ENCODE results near the gene SPDYA. TPM values are rescaled to one million over a fixed set of nuclear protein-coding genes. Genes with fewer than 3 reads are reported as not detected.

SPDYA gene
- total RNA-seq, 3 donors from 2014 or later (not counting 1 experiment from before 2014, with no cell fraction given): 5.6 to 8.1 (median 8.0) TPM

GRCh38 chr2:28772351-28772750 is 38.3 kb upstream of the SPDYA start:
- Mint-ChIP-seq H3K4me3 (no peak overlapping the region), H3K4me1 (peaks cover 62 to 69% of the 10 kb centered on the region in 2 donors), H3K9me3 (no peaks in the 10 kb centered on the region), H3K27me3 (ENCODE audit: low read depth in 2 of 2) (no peaks in the 10 kb centered on the region), H3K27ac (no peak overlapping the region), H3K36me3 (no peaks in the 10 kb centered on the region)
- peaks cover 8% of the 10 kb centered on the region for H3K36me3 ChIP-seq (ENCODE audit: control insufficient read depth, insufficient read depth, low read length)
- no peak for TF ChIP-seq CTCF (IDR thresholded peaks at IDR 0.05)
- intact Hi-C loops (cut with micrococcal nuclease): no loop called here
- peaks cover 13% of the 10 kb centered on the region for H3K4me1 ChIP-seq (ENCODE audit: control insufficient read depth, insufficient read depth, low read length)
- no peak overlapping the region for H3K4me3 ChIP-seq (ENCODE audit: low read length)
- no CpG with 5 or more reads among the region's 2 CpGs for WGBS (ENCODE audit: insufficient coverage)
- no peaks in the 10 kb centered on the region for H3K9me3 ChIP-seq (ENCODE audit: control insufficient read depth, insufficient read depth, low read length)
- DNase-seq: no peak
- H3K27ac ChIP-seq (ENCODE audit: low read length): no peak overlapping the region
- H3K27me3 ChIP-seq (ENCODE audit: control insufficient read depth, insufficient read depth, low read length): no peaks in the 10 kb centered on the region
- ATAC-seq: no peak

GRCh38 chr2:28776471-28776870 is 34.2 kb upstream of the SPDYA start:
- no peak for TF ChIP-seq CTCF (IDR thresholded peaks at IDR 0.05)
- no peaks in the 10 kb centered on the region for H3K36me3 Mint-ChIP-seq
- no peaks in the 10 kb centered on the region for H3K27me3 ChIP-seq (ENCODE audit: control insufficient read depth, insufficient read depth, low read length)
- peaks cover 5% of the 10 kb centered on the region for H3K4me1 ChIP-seq (ENCODE audit: control insufficient read depth, insufficient read depth, low read length)
- DNase-seq (no peak), ATAC-seq (no peak)
- no peak overlapping the region for H3K4me3 ChIP-seq (ENCODE audit: low read length)
- H3K36me3 ChIP-seq (ENCODE audit: control insufficient read depth, insufficient read depth, low read length): peaks cover 41% of the 10 kb centered on the region
- no peaks in the 10 kb centered on the region for H3K9me3 Mint-ChIP-seq
- H3K9me3 ChIP-seq (ENCODE audit: control insufficient read depth, insufficient read depth, low read length): no peaks in the 10 kb centered on the region
- no peaks in the 10 kb centered on the region for H3K27me3 Mint-ChIP-seq (ENCODE audit: low read depth in 2 of 2)
- H3K27ac ChIP-seq (ENCODE audit: low read length): no peak overlapping the region
- H3K27ac Mint-ChIP-seq: peak overlapping the region; percentile 27 to 67
- intact Hi-C loops (cut with micrococcal nuclease): no loop called here
- H3K4me3 Mint-ChIP-seq: no peak overlapping the region
- WGBS (ENCODE audit: insufficient coverage): 79% methylated on average over 6 of the region's 6 CpGs
- H3K4me1 Mint-ChIP-seq: peaks cover 31 to 33% of the 10 kb centered on the region in 2 donors

- DNase-seq (no peak), ATAC-seq (no peak)
- peaks cover 8% of the 10 kb centered on the region for H3K36me3 Mint-ChIP-seq
- H3K4me3 ChIP-seq (ENCODE audit: low read length): no peak overlapping the region
- no peaks in the 10 kb centered on the region for H3K27me3 Mint-ChIP-seq (ENCODE audit: low read depth in 2 of 2)
- H3K9me3 Mint-ChIP-seq: no peaks in the 10 kb centered on the region
- intact Hi-C loops (cut with micrococcal nuclease): no loop called here
- no peaks in the 10 kb centered on the region for H3K9me3 ChIP-seq (ENCODE audit: control insufficient read depth, insufficient read depth, low read length)
- H3K27ac ChIP-seq (ENCODE audit: low read length): no peak overlapping the region
- peaks cover 22 to 26% of the 10 kb centered on the region in 2 donors for H3K4me1 Mint-ChIP-seq
- H3K36me3 ChIP-seq (ENCODE audit: control insufficient read depth, insufficient read depth, low read length): peaks cover 60% of the 10 kb centered on the region
- H3K4me3 Mint-ChIP-seq: no peak overlapping the region
- TF ChIP-seq CTCF (IDR thresholded peaks at IDR 0.05): no peak
- WGBS (ENCODE audit: insufficient coverage): 100% methylated on average over 4 of the region's 5 CpGs
- peaks cover 5% of the 10 kb centered on the region for H3K4me1 ChIP-seq (ENCODE audit: control insufficient read depth, insufficient read depth, low read length)
- H3K27me3 ChIP-seq (ENCODE audit: control insufficient read depth, insufficient read depth, low read length): no peaks in the 10 kb centered on the region
- H3K27ac Mint-ChIP-seq: peak overlapping the region in 1 of 2 donors; percentile 18
These were observed 32.2 kb upstream of the SPDYA start for GRCh38 chr2:28778392-28778791.

- no peak for TF ChIP-seq CTCF (IDR thresholded peaks at IDR 0.05)
- Histone ChIP-seq H3K4me3 (ENCODE audit: low read length) (no peak overlapping the region), H3K27me3 (ENCODE audit: control insufficient read depth, insufficient read depth, low read length) (no peaks in the 10 kb centered on the region), H3K9me3 (ENCODE audit: control insufficient read depth, insufficient read depth, low read length) (no peaks in the 10 kb centered on the region), H3K27ac (ENCODE audit: low read length) (no peak overlapping the region), H3K4me1 (ENCODE audit: control insufficient read depth, insufficient read depth, low read length) (peaks cover 5% of the 10 kb centered on the region), H3K36me3 (ENCODE audit: control insufficient read depth, insufficient read depth, low read length) (peaks cover 64% of the 10 kb centered on the region)
- Mint-ChIP-seq H3K9me3 (no peaks in the 10 kb centered on the region), H3K27me3 (ENCODE audit: low read depth in 2 of 2) (no peaks in the 10 kb centered on the region), H3K4me1 (peaks cover 16 to 21% of the 10 kb centered on the region in 2 donors), H3K4me3 (no peak overlapping the region), H3K36me3 (peaks cover 8% of the 10 kb centered on the region), H3K27ac (no peak overlapping the region)
- no peak for ATAC-seq
- 93% methylated on average over 1 of the region's 2 CpGs for WGBS (ENCODE audit: insufficient coverage)
- intact Hi-C loops (cut with micrococcal nuclease): no loop called here
- DNase-seq: no peak
These were observed 31.6 kb upstream of the SPDYA start for GRCh38 chr2:28779001-28779400.
